HepG2 (cell line): ENCODE data around the gene POLR1H. TPM values are rescaled to one million over a fixed set of nuclear protein-coding genes. Genes with fewer than 3 reads are reported as not detected.

Source experiments
- ATF1 ChIP-seq: IDR thresholded peaks from 2 replicates; pipeline ENCODE4 v1.6.1; 2016; ENCODE audit warnings: mild to moderate bottlenecking, control low read depth
- FOXP4 ChIP-seq: sonication (generic); formaldehyde crosslinking; IDR thresholded peaks from 2 replicates; pipeline ENCODE4 v1.4.0; 2020; ENCODE audit warnings: missing genetic modification reagents
- KMT2A ChIP-seq: sonication (generic); formaldehyde crosslinking; IDR thresholded peaks from 2 replicates; pipeline ENCODE4 v1.4.0; 2020; ENCODE audit warnings: missing genetic modification reagents
- MXD1 ChIP-seq: sonication (generic); formaldehyde crosslinking; IDR thresholded peaks from 2 replicates; pipeline ENCODE4 v1.4.0; 2020; ENCODE audit warnings: mild to moderate bottlenecking, missing genetic modification reagents
- NR0B2 ChIP-seq: sonication (generic); formaldehyde crosslinking; IDR thresholded peaks from 2 replicates; pipeline ENCODE4 v1.4.0; 2020; ENCODE audit warnings: mild to moderate bottlenecking, missing genetic modification reagents
- NRL ChIP-seq: sonication (generic); formaldehyde crosslinking; IDR thresholded peaks from 2 replicates; pipeline ENCODE4 v1.5.0; 2020; ENCODE audit warnings: missing genetic modification reagents, mild to moderate bottlenecking, moderate library complexity, borderline replicate concordance
- PAWR ChIP-seq: sonication (generic); formaldehyde crosslinking; IDR thresholded peaks from 2 replicates; pipeline ENCODE4 v1.4.0; 2020; ENCODE audit warnings: missing genetic modification reagents, mild to moderate bottlenecking, borderline replicate concordance
- RARG ChIP-seq: sonication (generic); formaldehyde crosslinking; IDR thresholded peaks from 2 replicates; pipeline ENCODE4 v1.4.0; 2020; ENCODE audit warnings: low read depth, mild to moderate bottlenecking, missing genetic modification reagents
- WIZ ChIP-seq: sonication (generic); formaldehyde crosslinking; IDR thresholded peaks from 2 replicates; pipeline ENCODE4 v1.5.1; 2020; ENCODE audit warnings: mild to moderate bottlenecking, missing genetic modification reagents
- ZBTB1 ChIP-seq: sonication (generic); formaldehyde crosslinking; IDR thresholded peaks from 2 replicates; pipeline ENCODE4 v1.4.0; 2020; ENCODE audit warnings: missing genetic modification reagents, borderline replicate concordance
- ZBTB21 ChIP-seq: sonication (generic); formaldehyde crosslinking; IDR thresholded peaks from 2 replicates; pipeline ENCODE4 v1.4.0; 2020; ENCODE audit warnings: missing genetic modification reagents
- ZFP36L1 ChIP-seq: sonication (generic); formaldehyde crosslinking; IDR thresholded peaks from 2 replicates; pipeline ENCODE4 v1.8.0; 2022; ENCODE audit warnings: mild to moderate bottlenecking, missing genetic modification reagents, moderate library complexity
- ZNF224 ChIP-seq: sonication (generic); formaldehyde crosslinking; IDR thresholded peaks from 2 replicates; pipeline ENCODE4 v1.5.0; 2020; ENCODE audit warnings: mild to moderate bottlenecking, missing genetic modification reagents
- ZNF343 ChIP-seq: sonication (generic); formaldehyde crosslinking; IDR thresholded peaks from 2 replicates; pipeline ENCODE4 v1.4.0; 2020; ENCODE audit warnings: mild to moderate bottlenecking, missing genetic modification reagents
- ZNF446 ChIP-seq: sonication (generic); formaldehyde crosslinking; IDR thresholded peaks from 2 replicates; pipeline ENCODE4 v1.5.0; 2020; ENCODE audit warnings: mild to moderate bottlenecking, missing genetic modification reagents
- ZNF484 ChIP-seq: sonication (generic); formaldehyde crosslinking; IDR thresholded peaks from 2 replicates; pipeline ENCODE4 v1.5.1; 2020; ENCODE audit warnings: mild to moderate bottlenecking, low read depth, missing genetic modification reagents, borderline replicate concordance
- ZNF546 ChIP-seq: sonication (generic); formaldehyde crosslinking; conservative IDR thresholded peaks from 2 replicates; pipeline ENCODE4 v1.8.1; 2023; ENCODE audit warnings: mild to moderate bottlenecking, missing genetic modification reagents
- ZNF605 ChIP-seq: sonication (generic); formaldehyde crosslinking; IDR thresholded peaks from 2 replicates; pipeline ENCODE4 v1.8.0; 2022; ENCODE audit warnings: mild to moderate bottlenecking, missing genetic modification reagents
- ZNF746 ChIP-seq: sonication (generic); formaldehyde crosslinking; IDR thresholded peaks from 2 replicates; pipeline ENCODE4 v1.8.0; 2022; ENCODE audit warnings: mild to moderate bottlenecking, missing genetic modification reagents
- polyA plus RNA-seq, 8 experiments: library from polyadenylated mRNA; depleted of rRNA in 3 of 8; stranded (reverse) in 7 of 8; unstranded in 1 of 8; fragments of >200 nt; fragmentation: Illumina TruSeq in 4 of 8; extraction: Trizol in 4 of 8; gene quantifications; 2 replicates each; pipeline versions ENCODE4 v1.2.1 to v1.2.3, GENCODE V29; 2011 to 2016; ENCODE audit warnings: low read depth in 4 of 8, missing spikeins in 1 of 8, mixed read lengths in 1 of 8; ENCODE audit not compliant: insufficient read depth in 1 of 8
- total RNA-seq, 5 experiments: library from RNA; depleted of rRNA; stranded (reverse); fragments of >200 nt; fragmentation: Illumina TruSeq; extraction: Trizol; gene quantifications; 2 replicates each; pipeline ENCODE4 v1.2.3, GENCODE V29; 2016; ENCODE audit warnings: low read depth in 1 of 5
- TF ChIP-seq, protein P1 (sequence below): sonication (generic); formaldehyde crosslinking; conservative IDR thresholded peaks from 2 replicates; pipeline ENCODE4 v1.4.0; 2020; ENCODE audit warnings: mild to moderate bottlenecking, missing genetic modification reagents, moderate library complexity
- TF ChIP-seq, protein P2 (sequence below): sonication (generic); formaldehyde crosslinking; IDR thresholded peaks from 2 replicates; pipeline ENCODE4 v1.8.0; 2022; ENCODE audit warnings: mild to moderate bottlenecking, missing genetic modification reagents, moderate library complexity

POLR1H gene
- total and polyA plus RNA-seq, 2 of the 13 experiments (the other 11 are each of a cell fraction or from before 2014, with no cell fraction given): 61.4 to 79.8 TPM

DNA sequence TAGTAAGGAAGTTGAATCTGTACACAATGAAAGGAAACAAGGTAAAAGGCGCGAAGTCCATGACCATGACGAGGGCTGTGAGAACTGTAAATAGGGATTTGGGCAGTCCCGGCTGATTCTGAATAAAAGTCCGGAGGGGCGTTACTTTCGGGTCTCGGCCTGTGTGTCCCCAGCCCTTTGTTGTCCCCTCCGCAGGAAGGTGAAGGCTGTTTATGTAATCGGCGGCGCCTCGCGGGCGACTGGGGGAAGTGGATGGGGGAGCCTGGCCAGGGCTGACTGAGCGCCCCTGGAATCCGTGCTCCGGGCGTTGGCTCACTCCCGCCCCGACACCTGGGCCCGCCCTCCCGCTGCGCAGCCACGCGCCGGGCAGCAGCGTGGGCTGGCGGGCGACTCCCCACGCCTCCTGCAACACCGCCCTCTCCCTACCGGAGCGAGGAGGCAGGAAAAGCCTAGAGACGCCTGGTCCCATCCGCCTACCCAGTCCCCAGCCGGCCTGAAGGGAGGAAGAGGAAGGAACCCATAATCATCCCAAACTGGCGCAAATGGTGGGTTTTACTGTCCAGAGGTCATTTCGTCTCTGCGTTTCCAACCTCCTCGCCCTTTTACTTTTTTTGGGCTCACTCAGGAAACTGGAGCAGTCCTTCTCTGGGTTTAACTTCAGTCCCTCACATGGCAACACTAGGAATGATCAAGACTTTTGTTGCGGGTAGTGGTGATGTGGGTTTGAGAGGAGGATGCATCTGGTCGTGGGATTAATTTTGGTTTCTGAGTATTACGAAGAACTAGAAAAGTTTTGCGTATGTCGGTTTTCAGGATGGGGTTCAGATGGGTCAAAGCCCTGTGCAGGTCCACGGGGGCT, 39.7 kb downstream of the POLR1H start (continued):
- peak; percentile 73 for TF ChIP-seq ZNF343 (CRISPR knock-in tag)
- TF ChIP-seq, protein P1, sequence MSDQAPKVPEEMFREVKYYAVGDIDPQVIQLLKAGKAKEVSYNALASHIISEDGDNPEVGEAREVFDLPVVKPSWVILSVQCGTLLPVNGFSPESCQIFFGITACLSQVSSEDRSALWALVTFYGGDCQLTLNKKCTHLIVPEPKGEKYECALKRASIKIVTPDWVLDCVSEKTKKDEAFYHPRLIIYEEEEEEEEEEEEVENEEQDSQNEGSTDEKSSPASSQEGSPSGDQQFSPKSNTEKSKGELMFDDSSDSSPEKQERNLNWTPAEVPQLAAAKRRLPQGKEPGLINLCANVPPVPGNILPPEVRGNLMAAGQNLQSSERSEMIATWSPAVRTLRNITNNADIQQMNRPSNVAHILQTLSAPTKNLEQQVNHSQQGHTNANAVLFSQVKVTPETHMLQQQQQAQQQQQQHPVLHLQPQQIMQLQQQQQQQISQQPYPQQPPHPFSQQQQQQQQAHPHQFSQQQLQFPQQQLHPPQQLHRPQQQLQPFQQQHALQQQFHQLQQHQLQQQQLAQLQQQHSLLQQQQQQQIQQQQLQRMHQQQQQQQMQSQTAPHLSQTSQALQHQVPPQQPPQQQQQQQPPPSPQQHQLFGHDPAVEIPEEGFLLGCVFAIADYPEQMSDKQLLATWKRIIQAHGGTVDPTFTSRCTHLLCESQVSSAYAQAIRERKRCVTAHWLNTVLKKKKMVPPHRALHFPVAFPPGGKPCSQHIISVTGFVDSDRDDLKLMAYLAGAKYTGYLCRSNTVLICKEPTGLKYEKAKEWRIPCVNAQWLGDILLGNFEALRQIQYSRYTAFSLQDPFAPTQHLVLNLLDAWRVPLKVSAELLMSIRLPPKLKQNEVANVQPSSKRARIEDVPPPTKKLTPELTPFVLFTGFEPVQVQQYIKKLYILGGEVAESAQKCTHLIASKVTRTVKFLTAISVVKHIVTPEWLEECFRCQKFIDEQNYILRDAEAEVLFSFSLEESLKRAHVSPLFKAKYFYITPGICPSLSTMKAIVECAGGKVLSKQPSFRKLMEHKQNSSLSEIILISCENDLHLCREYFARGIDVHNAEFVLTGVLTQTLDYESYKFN (CRISPR knock-in tag): peak; percentile 89
- TF ChIP-seq PAWR: no peak; the same call in 1 of the 2 replicates
- TF ChIP-seq NRL: peak; percentile 92
- TF ChIP-seq ZNF546 (CRISPR knock-in tag): no peak
- TF ChIP-seq ZNF746: peak; percentile 79
- TF ChIP-seq ATF1 (CRISPR knock-in tag): no peak
- TF ChIP-seq ZFP36L1 (CRISPR knock-in tag): peak; percentile 69; the same call in 1 of the 2 replicates
- TF ChIP-seq WIZ (CRISPR knock-in tag): no peak
- no peak; the same call in 1 of the 2 replicates for TF ChIP-seq NR0B2
- TF ChIP-seq ZBTB21 (CRISPR knock-in tag): no peak
- TF ChIP-seq ZNF484: no peak; the same call in 1 of the 2 replicates
- TF ChIP-seq ZNF605 (CRISPR knock-in tag): peak; percentile 43; the same call in 1 of the 2 replicates
- TF ChIP-seq ZNF224 (CRISPR knock-in tag): peak; percentile 50; the same call in 1 of the 2 replicates
- TF ChIP-seq ZNF446 (CRISPR knock-in tag): peak; percentile 27; the same call in 1 of the 2 replicates
- TF ChIP-seq RARG: no peak
- TF ChIP-seq, protein P2, sequence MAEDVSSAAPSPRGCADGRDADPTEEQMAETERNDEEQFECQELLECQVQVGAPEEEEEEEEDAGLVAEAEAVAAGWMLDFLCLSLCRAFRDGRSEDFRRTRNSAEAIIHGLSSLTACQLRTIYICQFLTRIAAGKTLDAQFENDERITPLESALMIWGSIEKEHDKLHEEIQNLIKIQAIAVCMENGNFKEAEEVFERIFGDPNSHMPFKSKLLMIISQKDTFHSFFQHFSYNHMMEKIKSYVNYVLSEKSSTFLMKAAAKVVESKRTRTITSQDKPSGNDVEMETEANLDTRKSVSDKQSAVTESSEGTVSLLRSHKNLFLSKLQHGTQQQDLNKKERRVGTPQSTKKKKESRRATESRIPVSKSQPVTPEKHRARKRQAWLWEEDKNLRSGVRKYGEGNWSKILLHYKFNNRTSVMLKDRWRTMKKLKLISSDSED (CRISPR knock-in tag): no peak
- TF ChIP-seq MXD1 (CRISPR knock-in tag): peak; percentile 87
- TF ChIP-seq FOXP4 (CRISPR knock-in tag): peak; percentile 84
- TF ChIP-seq KMT2A (CRISPR knock-in tag): peak; percentile 75
- TF ChIP-seq ZBTB1 (CRISPR knock-in tag): no peak
